IMR-90 (cell line): ENCODE measurements around the gene NIPBL. TPM values are rescaled to one million over a fixed set of nuclear protein-coding genes. Genes with fewer than 3 reads are reported as not detected.

ENCODE experiments used
- ATAC-seq: fragments of 200-7000 bp; cut with Tn5 transposase; 2 replicates; pipeline ENCODE4 v1.9.1; 2020; ENCODE audit warnings: low read depth, mild to moderate bottlenecking, moderate library complexity
- BruUV-seq: library from RNA; stranded (reverse); fragments of 400-500 nt; replicated peaks from 2 replicates; lab custom pipeline; 2021; lab: Mats Ljungman, UMichigan
- CTCF ChIA-PET: fragments of 300-600 bp; formaldehyde crosslinking; extraction: SDS; loops from one replicate; lab custom pipeline; 2021; ENCODE audit warnings: antibody characterized with exemption; lab: Yijun Ruan, JAX
- POLR2A ChIA-PET: fragments of 300-600 bp; sonication (Branson Sonifier 250); formaldehyde crosslinking; loops from one replicate; lab custom pipeline; 2022; ENCODE audit warnings: antibody characterized with exemption; ENCODE audit not compliant: unreplicated experiment; lab: Charles Lee
- DNase-seq: peaks from one replicate; pipeline ENCODE4 v3.0.0; 2013
- H2AFZ ChIP-seq: replicated peaks from 2 replicates; pipeline ENCODE3; 2013; ENCODE audit warnings: low read length, mild to moderate bottlenecking; ENCODE audit not compliant: poor library complexity
- H2AK5ac ChIP-seq: 2 replicates; pipeline ENCODE4 v1.6.1; 2013; ENCODE audit warnings: low read depth, low read length, inconsistent platforms
- H2AK9ac ChIP-seq: replicated peaks from 2 replicates; pipeline ENCODE3; 2013; ENCODE audit warnings: mild to moderate bottlenecking, low read depth, low read length, moderate library complexity; ENCODE audit not compliant: poor library complexity
- H2BK120ac ChIP-seq: 2 replicates; pipeline ENCODE4 v1.6.1; 2013; ENCODE audit warnings: low read depth, low read length, inconsistent platforms
- H2BK15ac ChIP-seq: 3 replicates; pipeline ENCODE4 v1.6.1; 2013; ENCODE audit warnings: low read depth, low read length, inconsistent platforms
- H2BK20ac ChIP-seq: 2 replicates; pipeline ENCODE4 v1.6.1; 2013; ENCODE audit warnings: low read depth, mild to moderate bottlenecking, inconsistent platforms, low read length, moderate library complexity
- H2BK5ac ChIP-seq: 2 replicates; pipeline ENCODE4 v1.6.1; 2013; ENCODE audit warnings: mild to moderate bottlenecking, low read depth, low read length, inconsistent platforms; ENCODE audit not compliant: poor library complexity, severe bottlenecking
- H3K14ac ChIP-seq: replicated peaks from 2 replicates; pipeline ENCODE4 v1.6.1; 2013; ENCODE audit warnings: low read depth, low read length, inconsistent platforms
- H3K18ac ChIP-seq: 2 replicates; pipeline ENCODE4 v1.6.1; 2013; ENCODE audit warnings: low read depth, low read length, control low read depth
- H3K23ac ChIP-seq: 2 replicates; pipeline ENCODE4 v1.6.1; 2013; ENCODE audit warnings: low read depth, low read length, inconsistent platforms
- H3K27ac ChIP-seq: 2 replicates; pipeline ENCODE4 v1.5.1; 2013; ENCODE audit warnings: mild to moderate bottlenecking, control low read depth, low read length; ENCODE audit not compliant: insufficient read depth
- H3K27me3 ChIP-seq: 2 replicates; pipeline ENCODE4 v1.6.1; 2013; ENCODE audit warnings: low read length; ENCODE audit not compliant: control insufficient read depth, insufficient read depth
- H3K36me3 ChIP-seq: 2 replicates; pipeline ENCODE4 v1.6.1; 2013; ENCODE audit warnings: low read length, mixed read lengths; ENCODE audit not compliant: control insufficient read depth, insufficient read depth
- H3K4ac ChIP-seq: 2 replicates; pipeline ENCODE4 v1.6.1; 2013; ENCODE audit warnings: low read depth, low read length, inconsistent platforms
- H3K4me1 ChIP-seq: 2 replicates; pipeline ENCODE4 v1.6.1; 2013; ENCODE audit warnings: low read length, mixed read lengths; ENCODE audit not compliant: control insufficient read depth, insufficient read depth
- H3K4me2 ChIP-seq: 2 replicates; pipeline ENCODE4 v1.6.1; 2013; ENCODE audit warnings: low read depth, mild to moderate bottlenecking, control low read depth, low read length, moderate library complexity
- H3K4me3 ChIP-seq: 2 replicates; pipeline ENCODE4 v1.5.1; 2013; ENCODE audit warnings: low read depth, mild to moderate bottlenecking, control low read depth, low read length, moderate library complexity; ENCODE audit not compliant: insufficient read depth
- H3K56ac ChIP-seq: 2 replicates; pipeline ENCODE4 v1.6.1; 2013; ENCODE audit warnings: low read length, inconsistent platforms; ENCODE audit not compliant: insufficient read depth; ENCODE audit errors: extremely low read depth
- H3K79me1 ChIP-seq, 2 experiments: 2 replicates each; pipeline ENCODE4 v1.6.1; 2013; ENCODE audit warnings: low read length in 2 of 2, inconsistent platforms in 1 of 2, low read depth in 1 of 2
- H3K9ac ChIP-seq: 2 replicates; pipeline ENCODE4 v1.6.1; 2013; ENCODE audit warnings: low read depth, low read length, control low read depth
- H3K9me1 ChIP-seq: 2 replicates; pipeline ENCODE4 v1.6.1; 2013; ENCODE audit warnings: low read length, inconsistent platforms; ENCODE audit not compliant: insufficient read depth
- H3K9me3 ChIP-seq: 2 replicates; pipeline ENCODE4 v1.6.1; 2013; ENCODE audit warnings: low read length; ENCODE audit not compliant: control insufficient read depth, insufficient read depth
- H4K20me1 ChIP-seq: 2 replicates; pipeline ENCODE4 v1.6.1; 2013; ENCODE audit warnings: low read length, inconsistent platforms; ENCODE audit not compliant: insufficient read depth
- H4K5ac ChIP-seq: 2 replicates; pipeline ENCODE4 v1.6.1; 2013; ENCODE audit warnings: mild to moderate bottlenecking, low read depth, low read length, control low read depth
- H4K8ac ChIP-seq, 2 experiments: 2 replicates each; pipeline ENCODE4 v1.6.1; 2013; ENCODE audit warnings: low read depth in 2 of 2, low read length in 2 of 2, control low read depth in 1 of 2, inconsistent platforms in 1 of 2
- H4K91ac ChIP-seq: 2 replicates; pipeline ENCODE4 v1.6.1; 2013; ENCODE audit warnings: low read depth, low read length, inconsistent platforms; ENCODE audit not compliant: insufficient read depth
- BHLHE40 ChIP-seq: fragments of 150-350 bp; IDR thresholded peaks from 2 replicates; pipeline ENCODE4 v1.6.1; 2016; ENCODE audit warnings: mild to moderate bottlenecking, low read depth, low read length
- CHD1 ChIP-seq: IDR thresholded peaks from 2 replicates; pipeline ENCODE4 v1.6.1; 2012; ENCODE audit warnings: low read depth, low read length, improper control_type of control experiment
- CTCF ChIP-seq: conservative IDR thresholded peaks from 2 replicates; pipeline ENCODE4 v1.5.1; 2012; ENCODE audit warnings: mild to moderate bottlenecking, low read depth, low read length, improper control_type of control experiment
- ELK1 ChIP-seq: fragments of 150-350 bp; IDR thresholded peaks from 2 replicates; pipeline ENCODE4 v1.6.1; 2016; ENCODE audit warnings: low read depth, mild to moderate bottlenecking, low read length, moderate library complexity, borderline replicate concordance
- MAZ ChIP-seq: IDR thresholded peaks from 2 replicates; pipeline ENCODE4 v1.6.1; 2012; ENCODE audit warnings: low read depth, mild to moderate bottlenecking, low read length, improper control_type of control experiment, moderate library complexity, borderline replicate concordance
- NFE2L2 ChIP-seq: fragments of 150-350 bp; IDR thresholded peaks from 2 replicates; pipeline ENCODE4 v1.6.1; 2016; ENCODE audit warnings: low read depth, mild to moderate bottlenecking, low read length
- POLR2A ChIP-seq: IDR thresholded peaks from 2 replicates; pipeline ENCODE4 v1.6.1; 2012; ENCODE audit warnings: mild to moderate bottlenecking, low read depth, low read length
- RAD21 ChIP-seq: IDR thresholded peaks from 2 replicates; pipeline ENCODE4 v1.6.1; 2012; ENCODE audit warnings: low read length, improper control_type of control experiment
- SMC3 ChIP-seq: fragments of 150-350 bp; IDR thresholded peaks from 2 replicates; pipeline ENCODE4 v1.6.1; 2016; ENCODE audit warnings: low read depth, mild to moderate bottlenecking, antibody characterized with exemption, low read length, moderate library complexity
- dilution Hi-C: fragments of 300-500 bp; cut with HindIII; formaldehyde crosslinking; loops from one replicate; pipeline ENCODE4 v1.14.3; 2018; ENCODE audit warnings: low sequenced_read_pairs; ENCODE audit not compliant: unreplicated experiment
- in situ Hi-C: fragments of 300-500 bp; cut with MboI; formaldehyde crosslinking; loops from 3 replicates; pipeline ENCODE4 v1.14.3; 2019; ENCODE audit warnings: low sequenced_read_pairs, inconsistent platforms, mixed read lengths
- intact Hi-C: fragments of 100-400 bp; cut with micrococcal nuclease; formaldehyde crosslinking; loops from 2 replicates; pipeline ENCODE4 v1.10.0; 2022
- polyA plus RNA-seq, 3 experiments: library from polyadenylated mRNA; depleted of rRNA; stranded (reverse); fragments of >200 nt; gene quantifications; 2 replicates each; pipeline ENCODE4 v1.2.3, GENCODE V29; 2012; ENCODE audit warnings: low replicate concordance in 1 of 3
- total RNA-seq: library from RNA; depleted of rRNA; stranded (reverse); fragments of >200 nt; gene quantifications from 2 replicates; pipeline ENCODE4 v1.2.3, GENCODE V29; 2012
- TF ChIP-seq, protein P1 (sequence below): fragments of 150-350 bp; IDR thresholded peaks from 2 replicates; pipeline ENCODE4 v1.6.1; 2017; ENCODE audit warnings: mild to moderate bottlenecking, antibody characterized with exemption, low read length, low read depth

Gene NIPBL
- total and polyA plus RNA-seq, 2 of the 4 experiments (the other 2 are of a cell fraction): 8.4 to 46.4 TPM

DNA sequence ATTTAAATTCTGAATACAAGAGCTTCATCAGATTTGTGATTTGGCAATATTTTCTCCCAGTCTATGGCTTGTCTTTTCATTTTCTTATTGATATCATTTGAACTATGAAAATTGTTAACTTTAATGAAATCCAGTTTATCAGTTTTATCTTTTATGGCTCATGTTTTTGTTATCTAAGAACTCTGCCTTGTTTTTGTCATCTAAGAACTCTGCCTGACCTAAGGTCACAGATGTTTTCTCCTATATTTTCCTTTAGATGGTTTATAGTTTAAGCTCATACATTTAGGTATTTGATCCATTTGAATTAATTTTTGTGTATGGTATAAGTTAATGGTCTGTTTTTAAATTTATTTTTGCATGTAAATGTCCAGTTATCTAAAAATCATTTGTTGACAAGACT is 52.9 kb downstream of the NIPBL start:
- Histone ChIP-seq H3K4me1 (0 out of 2 replicates have a peak, but pooled peaks cover 2% of the 10 kb centered on the region), H3K36me3 (0 out of 2 replicates have a peak, but pooled peaks cover 1% of the 10 kb centered on the region), H3K27ac (no peak overlapping the region), H4K91ac (no peak overlapping the region), H3K18ac (no peak overlapping the region), H3K14ac (no peak overlapping the region), H3K23ac (no peak overlapping the region), H3K9me3 (no peaks in the 10 kb centered on the region), H3K4me2 (no peak overlapping the region), H2BK20ac (no peak overlapping the region), H3K9ac (no peak overlapping the region), H3K4me3 (no peak overlapping the region), H3K56ac (no peak overlapping the region), H2AFZ (no peak overlapping the region), H4K20me1 (peaks cover 67% of the 10 kb centered on the region), H3K4ac (no peak overlapping the region), H3K79me1 (peaks cover 23 to 37% of the 10 kb centered on the region in 2 experiments), H3K9me1 (0 out of 2 replicates have a peak, but pooled peaks cover 2% of the 10 kb centered on the region), H2AK9ac (no peak overlapping the region), H2BK120ac (no peak overlapping the region), H2BK15ac (no peak overlapping the region), H4K8ac (no peak overlapping the region), H4K5ac (no peak overlapping the region), H2AK5ac (no peak overlapping the region), H2BK5ac (no peak overlapping the region), H3K27me3 (no peaks in the 10 kb centered on the region)
- DNase-seq: no peak
- dilution Hi-C loops: no loop called here
- in situ Hi-C loops: no loop called here
- no peak for ATAC-seq
- ChIA-PET POLR2A (no interaction called here), CTCF (no interaction called here)
- no TSS peak for BruUV-seq
- TF ChIP-seq, protein P1, sequence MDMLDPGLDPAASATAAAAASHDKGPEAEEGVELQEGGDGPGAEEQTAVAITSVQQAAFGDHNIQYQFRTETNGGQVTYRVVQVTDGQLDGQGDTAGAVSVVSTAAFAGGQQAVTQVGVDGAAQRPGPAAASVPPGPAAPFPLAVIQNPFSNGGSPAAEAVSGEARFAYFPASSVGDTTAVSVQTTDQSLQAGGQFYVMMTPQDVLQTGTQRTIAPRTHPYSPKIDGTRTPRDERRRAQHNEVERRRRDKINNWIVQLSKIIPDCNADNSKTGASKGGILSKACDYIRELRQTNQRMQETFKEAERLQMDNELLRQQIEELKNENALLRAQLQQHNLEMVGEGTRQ: no peak
- TF ChIP-seq MAZ (no peak), RAD21 (no peak), POLR2A (no peak), CHD1 (no peak), BHLHE40 (no peak), SMC3 (no peak), ELK1 (no peak), NFE2L2 (no peak), CTCF (no peak)
- intact Hi-C loops: loop anchor here (5.0 kb wide), 1 partner anchor 52 kb away; the partner anchor contains the start of gene NIPBL
